HepG2 (cell line): Measurements from ENCODE around the gene TDRD6. TPM values are rescaled to one million over a fixed set of nuclear protein-coding genes. Genes with fewer than 3 reads are reported as not detected.

Experiments
- ATAC-seq: fragments of 200-7000 bp; cut with Tn5 transposase; 3 replicates; pipeline ENCODE4 v1.9.1; 2020; ENCODE audit warnings: mild to moderate bottlenecking, moderate library complexity
- BruUV-seq: library from RNA; stranded (reverse); fragments of 400-500 nt; replicated peaks from 2 replicates; lab custom pipeline; 2021; lab: Mats Ljungman, UMichigan
- CTCF ChIA-PET: fragments of 300-600 bp; formaldehyde crosslinking; extraction: SDS; loops from one replicate; lab custom pipeline; 2021; ENCODE audit warnings: low total read pairs, inconsistent platforms, low intra/inter-chr PET ratio; lab: Yijun Ruan, JAX
- POLR2A ChIA-PET: fragments of 350-600 bp; sonication (Branson Sonifier 250); formaldehyde crosslinking; loops from one replicate; lab custom pipeline; 2020; ENCODE audit warnings: antibody characterized with exemption, inconsistent platforms; lab: Yijun Ruan, JAX
- DNase-seq: peaks from one replicate; pipeline ENCODE4 v3.0.0-alpha.2; 2015; ENCODE audit warnings: low spot score
- FAIRE-seq: peaks from 3 replicates; lab custom pipeline; 2011; peaks lifted over from hg19 to GRCh38; lab: Jason Lieb, UNC
- H2AFZ ChIP-seq: one replicate; pipeline ENCODE4 v1.6.1; 2011; ENCODE audit warnings: low read length, inconsistent platforms
- H3K27ac ChIP-seq: fragments of 300-600 bp; 3 replicates; pipeline ENCODE4 v1.8.0; 2011; ENCODE audit warnings: mixed run types, mild to moderate bottlenecking, mixed read lengths, low read length, inconsistent platforms; ENCODE audit not compliant: insufficient read depth; ENCODE audit errors: extremely low read length
- H3K27me3 ChIP-seq, 2 experiments: fragments of 200-600 bp in 1 of 2; 2 replicates in 1 of 2; 3 replicates in 1 of 2; pipeline versions ENCODE4 v1.6.0 to v1.8.0; 2011; ENCODE audit warnings: low read length in 2 of 2, mild to moderate bottlenecking in 2 of 2, moderate library complexity in 2 of 2, inconsistent platforms in 1 of 2; ENCODE audit not compliant: insufficient read depth in 2 of 2, control insufficient read depth in 1 of 2
- H3K36me3 ChIP-seq, 2 experiments: fragments of 200-600 bp in 1 of 2; replicated peaks in 1 of 2; 2 replicates in 1 of 2; 3 replicates in 1 of 2; pipeline versions ENCODE4 v1.5.1 to v1.8.0; 2011; ENCODE audit warnings: low read length in 2 of 2, inconsistent platforms in 1 of 2; ENCODE audit not compliant: insufficient read depth in 2 of 2, control insufficient read depth in 1 of 2
- H3K4me1 ChIP-seq: 2 replicates; pipeline ENCODE4 v1.5.1; 2012; ENCODE audit warnings: low read length, inconsistent platforms; ENCODE audit not compliant: insufficient read depth
- H3K4me2 ChIP-seq: 2 replicates; pipeline ENCODE4 v1.6.0; 2011; ENCODE audit warnings: low read depth, low read length, inconsistent platforms
- H3K4me3 ChIP-seq, 3 experiments: fragments of 200-600 bp in 1 of 3; sonication (generic), shearing (Covaris generic) in 1 of 3; replicated peaks in 1 of 3; 2 replicates each; pipeline ENCODE4 v1.5.1; 2011 to 2016; ENCODE audit warnings: low read length in 3 of 3, inconsistent platforms in 2 of 3, low read depth in 2 of 3, mild to moderate bottlenecking in 2 of 3, control low read depth in 1 of 3, mixed read lengths in 1 of 3; ENCODE audit not compliant: insufficient read depth in 1 of 3
- H3K79me2 ChIP-seq: one replicate; pipeline ENCODE4 v1.6.1; 2011; ENCODE audit warnings: low read length, inconsistent platforms; ENCODE audit not compliant: insufficient read depth
- H3K9ac ChIP-seq: 2 replicates; pipeline ENCODE4 v1.6.0; 2011; ENCODE audit warnings: mild to moderate bottlenecking, low read depth, low read length, inconsistent platforms; ENCODE audit not compliant: insufficient read depth
- H3K9me3 ChIP-seq: 2 replicates; pipeline ENCODE4 v1.5.1; 2012; ENCODE audit warnings: mild to moderate bottlenecking, low read length
- H4K20me1 ChIP-seq: 2 replicates; pipeline ENCODE4 v1.6.0; 2011; ENCODE audit warnings: inconsistent platforms, mild to moderate bottlenecking, low read length, moderate library complexity; ENCODE audit not compliant: insufficient read depth
- EZH2 ChIP-seq: conservative IDR thresholded peaks from 2 replicates; pipeline ENCODE4 v1.6.1; 2012; ENCODE audit warnings: mild to moderate bottlenecking, low read depth, low read length, moderate library complexity
- HNRNPLL ChIP-seq: fragments of 200-400 bp; formaldehyde crosslinking; IDR thresholded peaks from 2 replicates; pipeline ENCODE4 v1.6.1; 2017; ENCODE audit warnings: mild to moderate bottlenecking, low read depth, low read length; ENCODE audit not compliant: poor library complexity, severe bottlenecking
- TCF7L2 ChIP-seq: IDR thresholded peaks from 2 replicates; pipeline ENCODE4 v1.6.1; 2011; ENCODE audit warnings: mild to moderate bottlenecking, low read depth, low read length, moderate library complexity
- TFDP2 ChIP-seq: sonication (generic); formaldehyde crosslinking; IDR thresholded peaks from 2 replicates; pipeline ENCODE4 v1.4.0; 2020; ENCODE audit warnings: missing genetic modification reagents
- TIGD3 ChIP-seq: sonication (generic); formaldehyde crosslinking; IDR thresholded peaks from 2 replicates; pipeline ENCODE4 v1.5.1; 2020; ENCODE audit warnings: mild to moderate bottlenecking, missing genetic modification reagents, borderline replicate concordance
- WIZ ChIP-seq: sonication (generic); formaldehyde crosslinking; IDR thresholded peaks from 2 replicates; pipeline ENCODE4 v1.5.1; 2020; ENCODE audit warnings: mild to moderate bottlenecking, missing genetic modification reagents
- ZNF652 ChIP-seq: IDR thresholded peaks from 2 replicates; pipeline ENCODE4 v1.6.1; 2016; ENCODE audit warnings: low read depth, borderline replicate concordance
- ZNF703 ChIP-seq: sonication (generic); formaldehyde crosslinking; IDR thresholded peaks from 2 replicates; pipeline ENCODE4 v1.5.1; 2020; ENCODE audit warnings: missing genetic modification reagents, mild to moderate bottlenecking, moderate library complexity, borderline replicate concordance
- ZNF891 ChIP-seq: sonication (generic); formaldehyde crosslinking; IDR thresholded peaks from 2 replicates; pipeline ENCODE4 v1.5.0; 2020; ENCODE audit warnings: mild to moderate bottlenecking, missing genetic modification reagents
- WGBS: methylation state at CpG from one replicate; pipeline ENCODE4 v1.1.6; 2017; ENCODE audit warnings: low lambda C conversion rate; 5-methylcytosine and 5-hydroxymethylcytosine counted together
- in situ Hi-C: cut with HindIII; loops from 2 replicates; pipeline ENCODE4 v1.10.0; 2017; ENCODE audit warnings: low pct_unique_long_range_greater_than_20kb; ENCODE audit not compliant: extremely low pct_ligation_motif_present
- intact Hi-C: fragments of 100-400 bp; cut with micrococcal nuclease; formaldehyde crosslinking; loops from one replicate; pipeline ENCODE4 v1.10.0; 2022; ENCODE audit not compliant: unreplicated experiment
- polyA plus RNA-seq, 8 experiments: library from polyadenylated mRNA; depleted of rRNA in 3 of 8; stranded (reverse) in 7 of 8; unstranded in 1 of 8; fragments of >200 nt; fragmentation: Illumina TruSeq in 4 of 8; extraction: Trizol in 4 of 8; gene quantifications; 2 replicates each; pipeline versions ENCODE4 v1.2.1 to v1.2.3, GENCODE V29; 2011 to 2016; ENCODE audit warnings: low read depth in 4 of 8, missing spikeins in 1 of 8, mixed read lengths in 1 of 8; ENCODE audit not compliant: insufficient read depth in 1 of 8
- total RNA-seq, 5 experiments: library from RNA; depleted of rRNA; stranded (reverse); fragments of >200 nt; fragmentation: Illumina TruSeq; extraction: Trizol; gene quantifications; 2 replicates each; pipeline ENCODE4 v1.2.3, GENCODE V29; 2016; ENCODE audit warnings: low read depth in 1 of 5

Gene TDRD6
- total and polyA plus RNA-seq, 2 of the 13 experiments (the other 11 are each of a cell fraction or from before 2014, with no cell fraction given): not detected

- Histone ChIP-seq H3K79me2 (no peaks in the 10 kb centered on the region), H4K20me1 (no peaks in the 10 kb centered on the region), H3K9ac (no peak overlapping the region), H3K9me3 (no peaks in the 10 kb centered on the region), H3K27ac (no peak overlapping the region), H3K4me3 (no peak overlapping the region; a peak in 1 of 6 replicates), H3K36me3 (no peaks in the 10 kb centered on the region), H3K27me3 (peaks cover 4 to 39% of the 10 kb centered on the region in 2 experiments; a peak in 4 of 5 replicates), H3K4me1 (peaks cover 18% of the 10 kb centered on the region), H3K4me2 (peak overlapping the region; percentile 63), H2AFZ (no peak overlapping the region)
- no peak for DNase-seq
- 4% methylated on average over 8 of the region's 8 CpGs for WGBS
- POLR2A ChIA-PET: no interaction called here
- TF ChIP-seq EZH2 (0 out of 2 replicates have a peak, but pooled peaks have one; percentile 64), ZNF703 (CRISPR knock-in tag) (0 out of 2 replicates have a peak, but pooled peaks have one; percentile 46), TIGD3 (CRISPR knock-in tag) (no peak), HNRNPLL (peak; percentile 27)
- no peak for ATAC-seq
- intact Hi-C loops (no loop called here), in situ Hi-C loops (no loop called here)
- no TSS peak for BruUV-seq
- CTCF ChIA-PET: no interaction called here
- no peak for FAIRE-seq
These were observed 48.0 kb downstream of the TDRD6 start for GRCh38 chr6:46735720-46736031.

GRCh38 chr6:46736906-46737305 is 49.2 kb downstream of the TDRD6 start:
- Histone ChIP-seq H3K36me3 (no peaks in the 10 kb centered on the region), H3K9ac (no peak overlapping the region), H2AFZ (no peak overlapping the region), H4K20me1 (no peaks in the 10 kb centered on the region), H3K27me3 (peaks cover 4 to 39% of the 10 kb centered on the region in 2 experiments; a peak in 4 of 5 replicates), H3K4me1 (peaks cover 18% of the 10 kb centered on the region), H3K27ac (no peak overlapping the region), H3K79me2 (no peaks in the 10 kb centered on the region), H3K9me3 (no peaks in the 10 kb centered on the region), H3K4me2 (no peak overlapping the region), H3K4me3 (no peak overlapping the region)
- ATAC-seq (no peak), DNase-seq (no peak), FAIRE-seq (no peak)
- intact Hi-C loops: no loop called here
- POLR2A ChIA-PET: no interaction called here
- in situ Hi-C loops: no loop called here
- TF ChIP-seq TFDP2: no peak
- TF ChIP-seq WIZ: no peak
- no peak for TF ChIP-seq TCF7L2
- no peak for TF ChIP-seq ZNF652 (CRISPR knock-in tag)
- TF ChIP-seq ZNF891: no peak
- CTCF ChIA-PET: no interaction called here
- no TSS peak for BruUV-seq
